Right lobe of liver (tissue), 4 donors: Measurements from ENCODE around the gene DYRK3.

ENCODE experiments used
- CTCF ChIP-seq, 4 donors: fragments of 200-600 bp in 3 of 4; fragments of 450-650 bp in 1 of 4; IDR thresholded peaks; one replicate each; pipeline versions ENCODE4 v1.5.1 to v1.8.0; 2016 to 2022; ENCODE audit warnings: antibody characterized with exemption in 4 of 4, mild to moderate bottlenecking in 2 of 4
- POLR2A ChIP-seq: fragments of 450-650 bp; IDR thresholded peaks from one replicate; pipeline ENCODE4 v1.6.1; 2017; ENCODE audit warnings: antibody characterized with exemption, mild to moderate bottlenecking
- donor health status: DM: no; HTN: no; CAD: no.
- donor health status: DM: no; HTN: no; CAD: no.
- donor health status: DM: no; HTN: yes; CAD: no.

- no peak for TF ChIP-seq CTCF (IDR thresholded peaks at IDR 0.05)
- no peak for TF ChIP-seq POLR2A
Observed at GRCh38 chr1:206588492-206588891, 46.8 kb upstream of the DYRK3 start.
